GM19043 (cell line): ENCODE results near the gene FRMD5.

ENCODE experiments used
- ATAC-seq: cut with Tn5 transposase; IDR thresholded peaks from one replicate; pipeline ENCODE4 v1.9.1; 2021; ENCODE audit warnings: low read depth; ENCODE audit not compliant: unreplicated experiment

FRMD5 gene

DNA sequence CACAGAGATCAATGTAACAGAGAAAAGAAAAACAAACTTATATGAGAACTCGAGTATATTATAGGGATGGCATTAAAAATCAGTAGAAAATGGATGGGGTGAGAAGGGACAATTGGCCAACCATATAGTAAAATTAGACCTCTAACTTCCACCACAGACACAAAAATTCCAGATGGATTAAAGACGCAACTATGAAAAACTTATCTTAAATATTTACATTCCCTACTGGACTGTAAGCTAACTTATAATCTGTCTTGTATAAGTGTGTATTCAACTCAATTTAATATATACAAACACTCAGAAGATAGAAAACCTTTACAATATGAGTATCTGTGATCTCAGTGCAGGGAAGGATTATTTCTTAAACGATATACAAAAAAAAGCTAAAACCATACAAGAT lies 373.6 kb downstream of the FRMD5 start:
- no peak for ATAC-seq
